ENCODE measurements around the gene ADAMTS3.

ADAMTS3 gene

GRCh38 chr4:72274251-72274650 lies 294.8 kb downstream of the ADAMTS3 start:
- DNase-seq: no peak

GRCh38 chr4:72255269-72255668 lies 313.8 kb downstream of the ADAMTS3 start:
- no peak for DNase-seq

GRCh38 chr4:72243641-72244040 lies 325.4 kb downstream of the ADAMTS3 start:
- DNase-seq: peak; percentile 23

GRCh38 chr4:72239487-72240116 lies 329.4 kb downstream of the ADAMTS3 start:
- no peak for DNase-seq

All from hematopoietic multipotent progenitor cell treated with erythropoietin and hydrocortisone succinate and interleukin-3 and kit ligand, for 4 days (in vitro differentiated cells).